Neural cell (in vitro differentiated cells): Measurements from ENCODE around the gene ADGRA1. TPM values are rescaled to one million over a fixed set of nuclear protein-coding genes. Genes with fewer than 3 reads are reported as not detected.

Experiments
- H2AFZ ChIP-seq: fragments of 200-600, 300-800 bp; sonication (generic), shearing (Covaris generic); 2 replicates; pipeline ENCODE4 v1.6.0; 2014; ENCODE audit warnings: low read depth, mild to moderate bottlenecking, antibody characterized with exemption, low read length, moderate library complexity
- H3F3A ChIP-seq: fragments of 200-600 bp; shearing (Covaris generic); 2 replicates; pipeline ENCODE4 v1.6.1; 2016; ENCODE audit warnings: mild to moderate bottlenecking, moderate library complexity, mixed read lengths, antibody characterized with exemption, low read length; ENCODE audit not compliant: insufficient read depth, poor library complexity, severe bottlenecking
- H3K27ac ChIP-seq: fragments of 200-600, 300-800 bp; sonication (generic), shearing (Covaris generic); 2 replicates; pipeline ENCODE4 v1.5.1; 2014; ENCODE audit warnings: mild to moderate bottlenecking, low read length, moderate library complexity
- H3K27me3 ChIP-seq: fragments of 300-800, 200-600 bp; sonication (generic), shearing (Covaris generic); 2 replicates; pipeline ENCODE4 v1.6.0; 2014; ENCODE audit warnings: mild to moderate bottlenecking, low read depth, low read length, moderate library complexity; ENCODE audit not compliant: insufficient read depth
- H3K36me3 ChIP-seq: fragments of 300-800, 200-600 bp; sonication (generic), shearing (Covaris generic); 2 replicates; pipeline ENCODE4 v1.5.1; 2014; ENCODE audit warnings: mild to moderate bottlenecking, antibody characterized with exemption, low read length, moderate library complexity; ENCODE audit not compliant: insufficient read depth
- H3K4me2 ChIP-seq: fragments of 300-800, 200-600 bp; sonication (generic), shearing (Covaris generic); 2 replicates; pipeline ENCODE4 v1.6.0; 2014; ENCODE audit warnings: mild to moderate bottlenecking, low read length
- H3K4me3 ChIP-seq: fragments of 300-800, 200-600 bp; sonication (generic), shearing (Covaris generic); 2 replicates; pipeline ENCODE4 v1.5.1; 2014; ENCODE audit warnings: mild to moderate bottlenecking, low read length, moderate library complexity
- H3K79me2 ChIP-seq: fragments of 200-600 bp; shearing (Covaris generic); replicated peaks from 2 replicates; pipeline ENCODE4 v1.6.0; 2014; ENCODE audit warnings: mild to moderate bottlenecking, low read length, moderate library complexity; ENCODE audit not compliant: insufficient read depth
- H3K9ac ChIP-seq: fragments of 300-800, 200-600 bp; sonication (generic), shearing (Covaris generic); 2 replicates; pipeline ENCODE4 v1.6.1; 2016; ENCODE audit warnings: mild to moderate bottlenecking, low read length, mixed read lengths
- H3K9me2 ChIP-seq: fragments of 200-600 bp; shearing (Covaris generic); 2 replicates; pipeline ENCODE4 v1.6.1; 2016; ENCODE audit warnings: mild to moderate bottlenecking, low read length, mixed read lengths; ENCODE audit not compliant: insufficient read depth
- H3K9me3 ChIP-seq: fragments of 200-600, 300-800 bp; sonication (generic), shearing (Covaris generic); 2 replicates; pipeline ENCODE4 v1.6.1; 2016; ENCODE audit warnings: mild to moderate bottlenecking, mixed run types, low read length, moderate library complexity, mixed read lengths
- H4K20me1 ChIP-seq: fragments of 200-600 bp; shearing (Covaris generic); 2 replicates; pipeline ENCODE4 v1.6.1; 2016; ENCODE audit warnings: mild to moderate bottlenecking, mixed run types; ENCODE audit not compliant: insufficient read depth
- CTCF ChIP-seq: fragments of 450-650 bp; IDR thresholded peaks from 2 replicates; pipeline ENCODE4 v1.5.1; 2014; ENCODE audit warnings: antibody characterized with exemption, mild to moderate bottlenecking, moderate library complexity; ENCODE audit not compliant: poor library complexity, severe bottlenecking
- EP300 ChIP-seq: fragments of 450-650 bp; conservative IDR thresholded peaks from 2 replicates; pipeline ENCODE4 v1.6.1; 2014; ENCODE audit warnings: antibody characterized with exemption, mild to moderate bottlenecking, moderate library complexity; ENCODE audit not compliant: poor library complexity, severe bottlenecking
- EZH2 ChIP-seq: fragments of 200-600, 300-800 bp; shearing (Covaris generic), sonication (generic); IDR thresholded peaks from 2 replicates; pipeline ENCODE4 v1.6.1; 2014; ENCODE audit warnings: antibody characterized with exemption, low read length, borderline replicate concordance, mild to moderate bottlenecking; ENCODE audit not compliant: insufficient read depth, poor library complexity, severe bottlenecking
- MXI1 ChIP-seq: fragments of 450-650 bp; conservative IDR thresholded peaks from 2 replicates; pipeline ENCODE4 v1.6.1; 2014; ENCODE audit warnings: antibody characterized with exemption, mild to moderate bottlenecking; ENCODE audit not compliant: poor library complexity, severe bottlenecking
- POLR2AphosphoS5 ChIP-seq: IDR thresholded peaks from 2 replicates; pipeline ENCODE4 v1.6.1; 2012
- RAD21 ChIP-seq: fragments of 450-650 bp; conservative IDR thresholded peaks from 2 replicates; pipeline ENCODE4 v1.6.1; 2014; ENCODE audit warnings: antibody characterized with exemption, mild to moderate bottlenecking, moderate library complexity
- REST ChIP-seq: IDR thresholded peaks from 2 replicates; pipeline ENCODE4 v1.6.1; 2012; ENCODE audit warnings: borderline replicate concordance
- SMC3 ChIP-seq: fragments of 450-650 bp; conservative IDR thresholded peaks from 2 replicates; pipeline ENCODE4 v1.6.1; 2014; ENCODE audit warnings: antibody characterized with exemption, mild to moderate bottlenecking, moderate library complexity; ENCODE audit not compliant: poor library complexity
- TAF1 ChIP-seq: IDR thresholded peaks from 2 replicates; pipeline ENCODE4 v1.6.1; 2012; ENCODE audit warnings: low read depth
- polyA minus RNA-seq: library from RNA; depleted of rRNA, polyadenylated mRNA; stranded (reverse); fragments of >200 nt; gene quantifications from 2 replicates; pipeline ENCODE4 v1.2.3, GENCODE V29; 2014
- polyA plus RNA-seq: library from polyadenylated mRNA; depleted of rRNA; stranded (reverse); fragments of >200 nt; gene quantifications from 2 replicates; pipeline ENCODE4 v1.2.3, GENCODE V29; 2014

The ADGRA1 gene
- polyA plus RNA-seq (2.2 and 4.5 TPM in 2 replicates), polyA minus RNA-seq (5.8 and 6.7 TPM in 2 replicates)

- peak within 1 kb of the TSS; percentile 73 for H3K27ac ChIP-seq
- peak within 1 kb of the TSS; percentile 72 for H3K4me3 ChIP-seq
- no peaks in the 10 kb centered on the region for H3K36me3 ChIP-seq
- H3K27me3 ChIP-seq, result no peaks in the 10 kb centered on the region
- peak within 1 kb of the TSS; percentile 27 for H2AFZ ChIP-seq
- no peaks in the 10 kb centered on the region for H4K20me1 ChIP-seq
- H3K9me3 ChIP-seq, result no peaks in the 10 kb centered on the region
- H3F3A ChIP-seq, result no peaks in the 10 kb centered on the region
- H3K9ac ChIP-seq, result peak within 1 kb of the TSS; percentile 70
- peak; percentile 74 for TF ChIP-seq MXI1
- TF ChIP-seq EZH2, result no peak
- TF ChIP-seq TAF1, result no peak
- peak; percentile 7 for TF ChIP-seq CTCF
- peak; percentile 56 for TF ChIP-seq SMC3
- TF ChIP-seq EP300, result peak; percentile 31
- TF ChIP-seq POLR2AphosphoS5, result peak; percentile 41
- peak; percentile 8 for TF ChIP-seq REST
- TF ChIP-seq RAD21, result no peak
- H3K79me2 ChIP-seq, result no peaks in the 10 kb centered on the region
- H3K9me2 ChIP-seq, result no peaks in the 10 kb centered on the region
- H3K4me2 ChIP-seq, result peak within 1 kb of the TSS; percentile 88
These were observed at the start of gene ADGRA1 for GRCh38 chr10:133087679-133088178. Gene ADGRA1, plus strand, starts transcription at chr10:133087924. Its CDS starts 986 bp downstream, at chr10:133088910.

GRCh38 chr10:133038036-133038823, 49.5 kb upstream of the ADGRA1 start:
- Histone ChIP-seq H3K79me2 (no peaks in the 10 kb centered on the region), H2AFZ (no peak overlapping the region), H3K36me3 (no peaks in the 10 kb centered on the region), H3F3A (no peaks in the 10 kb centered on the region), H3K27me3 (no peaks in the 10 kb centered on the region), H3K9ac (no peak overlapping the region), H3K9me3 (no peaks in the 10 kb centered on the region), H3K4me2 (no peak overlapping the region), H4K20me1 (no peaks in the 10 kb centered on the region), H3K9me2 (no peaks in the 10 kb centered on the region), H3K4me3 (no peak overlapping the region), H3K27ac (no peak overlapping the region)
- no peak for TF ChIP-seq CTCF
- TF ChIP-seq RAD21, result no peak
- no peak for TF ChIP-seq TAF1
- TF ChIP-seq EP300, result no peak
- no peak for TF ChIP-seq SMC3
- TF ChIP-seq EZH2, result no peak
- no peak for TF ChIP-seq MXI1
